Stimulated activated CD4-positive, alpha-beta T cell treated with anti-CD3 and anti-CD28 coated beads, Interleukin-2, amount 100 ng/mL, for 24 hours (primary cell): Measurements from ENCODE around the gene ATP2B3.
"Not testable (repeated sequence)": the region's sequence is repeated elsewhere in the genome, so short reads cannot be mapped to it uniquely, and the experiment has no call there.

Experiments used
- DNase-seq, 2 donors: peaks; one replicate each; pipeline ENCODE4 v3.0.0-alpha.2; 2020

ATP2B3 gene

DNA sequence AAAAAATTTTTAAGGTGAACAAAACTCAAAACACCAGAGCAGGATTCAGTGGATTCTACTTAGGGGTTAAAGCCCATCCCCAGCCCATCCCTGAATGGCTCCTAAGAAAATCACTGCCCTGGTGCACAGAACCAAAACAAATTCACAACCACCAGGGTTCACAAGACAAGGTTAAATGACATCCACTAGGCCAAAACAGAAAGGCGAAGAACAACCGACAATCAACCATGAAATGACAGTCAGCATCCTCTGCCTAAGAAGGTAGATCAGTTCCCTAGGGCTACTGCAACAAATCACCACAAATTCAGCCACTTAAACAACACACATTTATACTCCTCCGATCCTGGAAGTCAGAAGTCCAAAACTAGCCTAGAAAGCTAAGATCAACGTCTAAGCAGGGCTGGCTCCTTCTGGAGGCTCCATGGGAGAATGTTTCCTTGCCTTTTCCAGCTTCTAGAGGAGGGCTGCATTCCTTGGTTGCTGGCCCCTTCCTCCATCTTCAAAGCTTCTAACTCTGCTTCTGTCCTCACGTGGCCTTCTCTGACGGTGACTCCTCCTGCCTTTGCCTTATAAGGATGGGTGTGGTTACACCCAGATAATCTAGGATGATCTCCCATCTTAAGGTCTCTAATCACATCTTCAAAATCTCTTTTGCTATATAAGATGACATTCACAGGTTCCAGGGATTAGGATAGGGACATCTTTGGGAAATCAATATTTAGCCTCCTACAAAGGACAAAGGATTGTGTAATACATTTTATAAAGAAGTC is 79.7 kb downstream of the ATP2B3 start:
- DNase-seq = no peak

- DNase-seq = peak; percentile 25 to 35
Observed at GRCh38 chrX:153598541-153599191, 81.2 kb downstream of the ATP2B3 start, which contains the start of gene CCNQ. Gene CCNQ (minus strand): TSS chrX:153599139. CDS start chrX:153599073, 66 bp downstream.

- DNase-seq = peak; percentile 85 to 88
Observed at GRCh38 chrX:153599192-153600031, 82.0 kb downstream of the ATP2B3 start.

DNA sequence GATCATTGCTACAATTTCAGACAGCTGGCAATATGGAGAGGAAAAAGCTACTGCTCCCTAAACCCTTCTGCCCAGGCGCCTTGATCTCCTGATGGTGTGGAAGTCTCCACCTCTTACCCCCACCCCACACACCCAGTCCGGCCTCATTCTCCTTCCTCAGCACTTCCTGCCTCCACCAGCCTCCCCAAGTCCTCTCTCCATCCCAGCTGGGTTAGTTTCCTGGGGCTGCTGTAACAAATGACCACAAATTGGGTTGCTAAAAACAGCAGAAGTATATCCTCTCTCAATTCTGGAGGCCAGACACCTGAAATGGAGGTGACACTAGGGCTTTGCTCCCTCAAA is 82.6 kb downstream of the ATP2B3 start:
- peak in 1 of 2 donors; percentile 10 for DNase-seq

- no peak for DNase-seq
Observed at GRCh38 chrX:153600921-153601320, 83.5 kb downstream of the ATP2B3 start.

GRCh38 chrX:153601511-153602110 is 84.2 kb downstream of the ATP2B3 start:
- DNase-seq = no peak

- DNase-seq = no peak
Observed at GRCh38 chrX:153602601-153603000, 85.2 kb downstream of the ATP2B3 start.

DNA sequence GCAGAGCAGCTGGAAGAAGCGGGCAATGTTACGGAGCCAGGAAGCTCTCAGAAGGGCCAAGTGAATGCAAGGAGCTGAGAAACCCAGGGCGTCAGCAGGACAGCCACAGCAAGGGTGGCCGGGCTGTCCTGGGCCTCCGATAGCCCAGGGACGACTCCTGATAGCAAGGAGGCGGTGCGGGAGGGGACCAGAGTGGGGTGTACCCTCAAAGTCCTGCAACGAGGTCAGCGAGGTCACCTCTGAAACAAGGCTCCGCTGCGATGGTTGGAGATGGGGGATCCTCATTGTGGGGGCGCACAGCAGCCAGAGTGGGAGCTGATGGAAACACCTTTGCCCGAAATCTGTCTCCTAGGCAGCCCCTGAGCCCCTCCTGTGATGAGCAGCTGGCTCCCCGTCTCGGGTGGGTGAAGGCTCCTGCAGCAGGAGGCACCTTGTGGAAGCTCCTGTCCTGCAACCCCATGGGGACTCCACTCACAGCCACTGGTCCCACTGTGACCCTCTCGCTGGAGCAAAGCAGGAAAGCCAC is 85.8 kb downstream of the ATP2B3 start:
- no peak for DNase-seq

DNA sequence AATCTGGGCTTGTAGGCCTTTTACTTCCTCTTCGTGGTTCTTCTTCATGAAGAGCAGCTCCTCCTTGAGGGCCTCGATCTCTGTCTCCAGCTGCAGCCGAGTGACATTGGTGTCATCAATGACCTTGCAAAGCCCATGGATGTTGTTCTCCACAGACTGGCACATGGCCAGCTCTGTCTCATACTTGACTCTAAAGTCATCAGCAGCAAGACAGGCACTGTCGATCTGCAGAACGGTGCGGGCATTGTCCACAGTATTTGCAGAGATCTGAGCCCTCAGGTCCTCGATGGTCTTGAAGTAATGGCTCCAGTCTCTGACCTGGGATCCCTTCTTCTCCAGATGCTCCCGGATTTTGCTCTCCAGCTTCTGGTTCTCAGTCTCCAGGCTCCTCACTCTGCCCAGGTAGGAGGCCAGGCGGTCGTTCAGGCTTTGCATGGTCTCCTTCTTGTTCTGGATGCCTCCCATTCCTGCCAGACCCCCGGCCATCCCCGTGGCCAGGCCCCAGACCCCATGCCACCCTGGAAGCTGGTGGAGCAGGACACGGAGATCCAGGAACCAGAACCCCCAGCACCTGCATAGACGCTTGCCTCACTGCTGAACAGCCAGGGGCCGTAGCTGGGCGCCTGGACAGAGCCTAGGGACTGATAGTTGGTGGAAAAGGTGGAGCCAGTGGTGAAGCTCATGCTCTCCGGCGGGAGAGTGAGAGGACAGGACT is 87.4 kb downstream of the ATP2B3 start:
- DNase-seq = not testable (repeated sequence)

DNA sequence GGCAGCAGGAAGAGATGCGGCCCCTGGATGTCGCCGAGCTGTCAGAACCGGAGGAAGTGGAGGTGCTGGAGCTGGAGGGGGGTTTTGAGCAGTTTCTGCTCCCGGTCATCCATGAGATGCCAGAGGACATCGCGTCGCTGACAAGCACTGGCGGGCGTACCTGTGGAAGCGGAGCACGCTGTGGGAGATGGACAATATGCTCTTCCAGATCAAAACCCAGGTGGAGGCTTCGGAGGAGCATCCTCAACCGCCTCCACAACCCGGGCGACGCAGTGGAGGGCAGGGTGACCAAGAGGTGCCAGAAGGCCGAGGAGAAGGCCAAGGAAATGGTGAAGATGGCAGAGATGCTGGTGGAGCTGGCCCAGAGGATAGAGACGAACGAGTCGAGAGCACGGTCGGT is 89.1 kb downstream of the ATP2B3 start:
- DNase-seq = no peak

GRCh38 chrX:153608376-153608775 is 90.9 kb downstream of the ATP2B3 start:
- DNase-seq = no peak

- DNase-seq = no peak
Observed at GRCh38 chrX:153608806-153609205, 91.4 kb downstream of the ATP2B3 start.

DNA sequence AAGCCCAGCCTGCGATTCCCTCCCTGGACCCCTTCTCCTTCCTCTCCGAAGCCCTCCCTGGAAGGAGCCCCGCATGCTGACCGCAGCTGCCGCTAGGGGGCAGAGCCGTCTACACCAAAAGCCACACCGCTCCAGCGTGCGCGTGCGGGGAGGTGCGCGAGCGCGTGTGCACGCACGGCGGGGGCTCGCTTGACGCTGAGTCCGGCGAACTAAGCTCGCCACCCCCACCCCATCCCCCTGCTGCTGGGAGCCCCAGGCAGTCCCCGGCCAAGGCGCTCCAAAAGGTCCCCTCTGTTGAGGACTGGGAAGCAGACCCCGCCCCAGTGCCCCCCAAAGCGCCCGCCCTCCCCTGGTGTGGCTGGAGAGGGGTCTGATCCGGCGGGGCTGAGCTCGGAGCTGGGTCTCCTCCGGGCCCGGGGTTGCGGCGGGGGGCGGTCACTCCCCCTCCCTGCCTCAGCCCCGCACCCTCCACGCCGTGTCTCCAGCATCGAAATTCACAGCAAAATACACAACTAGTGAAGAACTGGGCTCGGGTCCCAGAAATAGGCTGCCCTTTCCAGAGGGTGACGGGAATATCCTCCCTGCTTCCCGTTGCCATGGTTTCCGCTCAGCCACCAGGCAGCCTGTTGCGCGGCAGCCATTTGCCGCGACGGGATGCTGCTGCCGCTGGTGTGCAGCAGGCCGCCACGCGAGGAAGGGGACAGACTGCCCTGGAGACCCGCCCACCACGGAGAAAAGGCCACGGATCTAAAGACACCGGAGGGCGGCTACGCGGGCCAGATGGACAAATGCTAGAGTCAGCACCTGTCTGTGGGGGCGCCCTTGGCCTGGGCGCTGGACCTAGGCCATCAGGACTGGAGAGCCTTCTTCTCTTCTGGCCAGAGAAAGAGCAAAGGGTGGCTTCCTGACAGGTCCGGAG is 92.7 kb downstream of the ATP2B3 start:
- DNase-seq = peak; percentile 82

GRCh38 chrX:153610836-153611213 is 93.4 kb downstream of the ATP2B3 start:
- no peak for DNase-seq

GRCh38 chrX:153611298-153612095 is 94.1 kb downstream of the ATP2B3 start:
- no peak for DNase-seq

DNA sequence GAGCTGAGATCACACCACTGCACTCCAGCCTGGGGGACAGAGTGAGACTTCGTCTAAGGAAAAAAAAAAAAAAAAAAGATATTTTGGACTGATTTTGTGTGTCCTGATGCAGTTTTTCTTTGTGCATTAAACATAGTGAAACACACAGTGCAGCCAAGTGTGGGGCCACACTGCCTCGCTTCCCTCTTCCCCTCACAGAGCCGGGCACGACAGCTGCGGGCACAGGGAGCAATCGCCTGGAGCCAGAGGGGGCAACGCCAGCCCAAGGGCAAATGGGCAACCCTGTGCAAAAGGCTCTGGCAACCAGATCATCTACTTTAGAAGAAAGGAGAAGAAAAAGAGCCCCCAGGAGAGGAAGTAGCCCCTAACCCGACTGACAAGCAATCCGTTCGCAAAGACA is 95.0 kb downstream of the ATP2B3 start:
- no peak for DNase-seq

- DNase-seq = no peak
Observed at GRCh38 chrX:153614818-153615217, 97.4 kb downstream of the ATP2B3 start.

DNA sequence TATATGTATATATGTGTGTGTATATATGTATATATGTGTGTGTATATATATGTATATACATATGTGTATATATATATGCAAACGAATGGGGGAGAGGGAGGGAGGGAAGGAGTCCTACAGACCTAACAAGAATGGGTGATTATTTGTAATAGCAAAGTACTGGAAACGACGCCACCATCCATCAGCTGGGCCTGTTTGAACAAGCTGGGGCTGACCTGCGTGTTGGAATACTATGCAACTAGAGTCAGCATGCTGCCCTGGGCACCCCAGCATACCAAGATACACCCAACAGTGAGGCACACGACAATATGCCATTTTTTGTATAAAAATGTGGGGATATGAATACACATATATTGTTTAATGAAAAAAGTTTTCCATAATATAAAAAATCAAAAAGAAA is 103.1 kb downstream of the ATP2B3 start:
- DNase-seq = no peak

DNA sequence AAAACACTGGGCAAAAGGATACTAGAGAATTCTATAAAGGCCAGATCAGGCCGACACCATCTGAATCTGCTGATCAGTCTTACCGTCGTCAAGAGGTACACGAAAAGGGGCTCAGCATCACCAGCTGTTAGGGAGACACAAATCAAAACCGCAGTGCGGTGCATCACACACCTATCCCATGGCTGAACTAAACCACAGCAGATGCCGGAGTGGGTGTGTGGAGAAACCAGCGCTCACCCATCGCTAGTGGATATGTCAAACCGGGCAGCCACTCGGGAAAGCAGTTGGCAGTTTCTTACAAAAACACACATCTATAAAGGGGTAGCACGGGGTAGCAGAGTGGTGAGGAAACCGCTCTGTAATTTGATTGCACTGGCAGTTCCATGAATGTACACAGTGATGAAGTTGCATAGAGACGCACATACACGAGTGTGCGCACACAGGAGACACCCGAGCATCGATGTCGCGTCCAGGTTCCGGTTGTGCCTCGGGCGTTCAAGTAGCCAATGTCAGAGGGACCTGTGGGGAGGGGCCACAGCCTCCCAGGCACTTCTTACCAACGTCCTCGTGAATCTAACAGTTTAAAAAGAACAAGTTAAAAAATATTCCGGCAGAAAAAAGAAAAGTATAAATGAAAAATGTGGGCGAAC is 104.6 kb downstream of the ATP2B3 start:
- no peak for DNase-seq
